GM12873 (cell line): Measurements from ENCODE around the gene STRIP2.

Experiments
- TF ChIP-seq, protein P1 (sequence below): IDR thresholded peaks from 2 replicates; pipeline ENCODE4 v1.5.1; 2012; ENCODE audit warnings: low read depth, mild to moderate bottlenecking, moderate library complexity, low read length, control low read depth; ENCODE audit not compliant: insufficient read depth; ENCODE audit errors: missing control alignments

Gene STRIP2

DNA sequence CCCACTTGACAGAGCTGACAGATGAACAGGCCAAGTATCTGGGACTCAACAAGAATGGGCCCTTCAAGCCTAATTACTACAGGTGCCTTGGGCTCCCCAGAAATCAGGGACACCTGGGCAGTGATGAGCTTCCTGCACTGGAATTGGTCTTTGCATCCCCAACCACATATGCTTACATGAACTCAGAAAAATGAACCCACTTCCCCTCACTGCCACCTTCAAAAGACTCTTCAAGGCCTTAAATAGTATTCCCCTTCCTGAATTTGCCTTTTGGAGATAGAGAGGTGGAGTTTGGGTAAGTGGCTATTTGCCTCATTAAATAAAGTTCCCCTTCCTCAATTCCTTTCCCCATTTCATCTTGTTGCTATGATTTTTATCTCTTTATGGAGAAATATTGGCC, 7.8 kb upstream of the STRIP2 start:
- TF ChIP-seq, protein P1, sequence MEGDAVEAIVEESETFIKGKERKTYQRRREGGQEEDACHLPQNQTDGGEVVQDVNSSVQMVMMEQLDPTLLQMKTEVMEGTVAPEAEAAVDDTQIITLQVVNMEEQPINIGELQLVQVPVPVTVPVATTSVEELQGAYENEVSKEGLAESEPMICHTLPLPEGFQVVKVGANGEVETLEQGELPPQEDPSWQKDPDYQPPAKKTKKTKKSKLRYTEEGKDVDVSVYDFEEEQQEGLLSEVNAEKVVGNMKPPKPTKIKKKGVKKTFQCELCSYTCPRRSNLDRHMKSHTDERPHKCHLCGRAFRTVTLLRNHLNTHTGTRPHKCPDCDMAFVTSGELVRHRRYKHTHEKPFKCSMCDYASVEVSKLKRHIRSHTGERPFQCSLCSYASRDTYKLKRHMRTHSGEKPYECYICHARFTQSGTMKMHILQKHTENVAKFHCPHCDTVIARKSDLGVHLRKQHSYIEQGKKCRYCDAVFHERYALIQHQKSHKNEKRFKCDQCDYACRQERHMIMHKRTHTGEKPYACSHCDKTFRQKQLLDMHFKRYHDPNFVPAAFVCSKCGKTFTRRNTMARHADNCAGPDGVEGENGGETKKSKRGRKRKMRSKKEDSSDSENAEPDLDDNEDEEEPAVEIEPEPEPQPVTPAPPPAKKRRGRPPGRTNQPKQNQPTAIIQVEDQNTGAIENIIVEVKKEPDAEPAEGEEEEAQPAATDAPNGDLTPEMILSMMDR: no peak

DNA sequence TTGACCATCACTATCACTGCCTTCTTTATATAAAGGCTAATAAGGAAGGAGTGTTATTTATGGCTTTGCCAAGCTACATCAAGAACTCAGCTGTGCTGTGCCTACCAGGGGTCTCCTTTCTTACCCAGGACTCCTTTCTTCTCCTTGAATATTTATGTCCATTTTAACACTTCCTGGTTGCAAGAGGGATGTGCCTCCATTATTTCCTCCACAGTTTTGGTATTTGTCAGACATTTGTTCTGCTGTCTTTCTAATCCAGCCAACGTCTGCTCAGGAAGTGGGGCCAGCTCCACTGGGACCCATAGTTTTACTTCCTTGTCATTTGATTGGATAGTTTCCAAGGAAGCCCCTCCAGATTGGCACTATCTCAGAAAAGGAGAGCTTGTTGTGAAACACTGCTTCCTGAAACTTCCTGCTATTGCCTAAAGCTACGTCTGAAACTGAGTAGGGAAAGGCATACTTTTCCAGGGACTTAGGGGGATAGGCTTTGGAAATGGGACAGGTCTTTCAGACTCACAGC, 6.6 kb upstream of the STRIP2 start:
- TF ChIP-seq, protein P1: no peak

DNA sequence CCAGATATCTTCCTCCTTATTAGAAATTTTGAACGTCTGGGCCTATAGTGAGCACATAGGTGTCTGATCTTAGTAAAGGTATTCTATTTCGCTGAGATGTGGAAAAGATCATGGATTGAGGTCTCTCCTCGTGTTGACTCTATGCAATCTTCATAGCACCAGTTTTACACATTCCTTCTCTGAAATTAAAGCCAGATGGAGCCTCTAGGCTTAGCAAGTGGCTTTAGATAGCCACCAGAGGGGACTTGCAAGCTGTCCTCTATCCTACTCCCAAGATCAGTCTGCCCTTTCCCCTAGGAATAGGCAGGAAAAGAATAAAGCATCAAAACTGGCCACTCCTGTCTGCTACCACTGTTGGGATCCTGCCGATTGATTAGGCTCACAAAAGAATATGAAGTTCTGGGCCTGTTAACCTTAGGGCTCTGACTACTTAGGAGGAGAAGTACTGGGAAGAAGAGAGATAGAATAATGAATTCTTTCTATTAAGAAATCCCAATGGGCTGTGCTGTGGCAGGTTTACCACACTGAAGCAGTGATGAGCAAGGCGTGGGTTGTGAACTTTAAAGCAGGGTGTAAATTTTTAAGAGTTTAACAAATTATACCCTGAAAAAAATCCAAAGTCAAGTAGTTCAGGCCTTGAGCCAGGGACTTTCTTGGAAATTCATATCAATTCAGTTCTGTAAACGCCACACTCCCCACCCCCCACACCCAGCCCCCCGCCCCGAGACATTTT, 2.2 kb upstream of the STRIP2 start:
- TF ChIP-seq, protein P1: no peak

DNA sequence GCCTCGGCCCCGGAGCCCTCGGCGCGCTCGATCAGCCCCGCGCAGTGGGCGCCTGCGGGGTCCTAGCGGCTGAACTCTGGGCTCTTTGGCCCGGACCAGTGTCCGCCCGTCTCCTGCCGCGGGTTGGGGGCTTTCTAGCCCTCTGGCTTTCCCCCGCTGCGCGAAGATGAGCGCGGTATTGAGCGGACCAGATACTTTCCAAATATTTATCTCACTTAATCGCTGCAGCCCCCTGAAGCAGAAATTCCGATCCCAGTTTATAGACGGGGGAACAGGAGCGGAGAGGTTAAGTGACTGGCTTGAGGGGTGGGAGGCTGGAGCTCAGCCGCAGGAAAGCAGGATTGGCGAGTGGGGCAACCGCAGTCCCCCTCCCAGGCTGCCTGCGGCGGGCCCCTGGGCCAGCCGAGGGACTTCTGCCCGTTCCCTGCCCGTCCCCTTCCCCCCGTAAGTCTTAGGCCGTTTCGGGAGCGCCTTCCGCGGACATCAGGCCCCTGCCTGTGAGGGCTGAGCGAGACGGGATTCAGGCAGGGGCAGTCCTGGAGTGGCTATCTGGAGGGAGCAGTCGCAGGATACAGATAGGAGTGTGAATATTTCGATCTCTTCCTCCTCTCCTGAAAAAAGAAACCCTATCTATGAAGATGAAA, 565 bp downstream of the STRIP2 start:
- TF ChIP-seq, protein P1: no peak

DNA sequence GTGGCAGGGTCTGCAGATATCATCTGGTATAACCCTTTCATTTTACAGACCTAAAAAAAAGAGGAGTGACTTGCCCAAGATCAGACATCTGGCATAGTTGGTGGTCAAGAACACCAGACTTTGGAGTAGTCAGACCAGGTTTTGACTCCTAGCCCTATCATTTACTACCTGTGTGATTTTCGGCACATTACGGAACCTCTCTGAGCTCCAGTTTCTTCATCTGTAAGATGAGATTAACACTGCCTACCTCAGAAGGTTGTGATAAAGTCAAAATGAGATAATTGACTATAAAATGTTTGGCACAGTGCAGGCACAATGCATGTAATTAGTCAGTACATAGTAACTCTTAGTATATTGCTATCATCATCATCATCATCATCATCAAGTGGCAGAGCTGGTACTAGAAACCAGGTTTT, 1.2 kb downstream of the STRIP2 start:
- TF ChIP-seq, protein P1: no peak

DNA sequence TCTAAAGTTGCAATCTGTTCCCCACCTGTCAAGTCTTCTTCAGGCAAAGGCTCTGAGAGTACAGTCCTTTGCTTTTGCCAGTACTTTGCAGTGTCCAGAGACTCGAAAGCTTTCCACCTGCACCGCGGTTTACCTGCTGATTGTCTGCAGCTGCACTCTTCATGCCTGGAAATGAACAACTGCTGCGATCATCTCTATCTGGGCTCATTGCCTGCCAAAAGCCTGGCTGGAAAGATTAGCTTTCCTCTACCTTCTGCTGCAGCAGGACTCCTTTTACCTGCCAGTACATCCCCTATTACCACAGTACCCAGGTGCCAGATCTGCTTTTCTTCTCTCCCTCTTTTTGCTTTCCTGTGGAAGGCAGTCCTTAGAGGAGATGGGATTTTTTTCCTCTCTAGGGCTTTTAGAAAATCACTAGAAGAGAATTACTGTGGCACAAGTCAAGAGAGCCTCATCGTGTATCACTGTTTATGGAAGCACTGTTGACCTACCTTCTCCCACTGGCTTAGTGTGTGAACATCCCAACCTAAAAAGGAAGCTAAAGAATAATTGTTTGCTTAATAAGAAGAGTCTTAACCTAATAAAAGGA, 2.2 kb downstream of the STRIP2 start:
- TF ChIP-seq, protein P1: no peak

DNA sequence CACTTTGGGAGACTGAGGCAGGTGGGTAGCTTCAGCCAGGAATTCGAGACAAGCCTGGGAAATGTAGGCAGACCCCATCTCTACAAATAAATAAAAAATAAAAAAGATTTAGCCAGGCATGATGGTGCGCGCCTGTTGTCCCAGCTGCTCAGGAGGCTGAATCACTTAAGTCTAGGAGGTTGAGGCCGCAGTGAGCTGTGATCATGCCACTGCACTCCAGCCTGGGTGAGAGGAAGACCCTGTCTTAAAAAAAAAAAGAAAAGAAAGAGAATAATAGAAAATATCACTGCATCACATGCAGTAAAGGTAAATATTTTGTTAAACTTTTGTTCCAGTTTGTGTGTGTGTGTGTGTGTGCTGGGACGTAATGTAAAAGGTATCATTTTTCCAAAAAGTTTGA, 3.0 kb downstream of the STRIP2 start:
- TF ChIP-seq, protein P1: no peak
